GM23338 (cell line): ENCODE results near the gene SDC1. TPM values are rescaled to one million over a fixed set of nuclear protein-coding genes. Genes with fewer than 3 reads are reported as not detected.

ENCODE experiments used
- ATAC-seq: fragments of 200-7000 bp; cut with Tn5 transposase; 3 replicates; pipeline ENCODE4 v1.9.1; 2020
- DNase-seq: peaks from one replicate; pipeline ENCODE4 v3.0.0-alpha.2; 2015; ENCODE audit warnings: low spot score
- H2AFZ ChIP-seq: fragments of 200-600 bp; sonication (generic); 2 replicates; pipeline ENCODE4 v1.8.0; 2016; ENCODE audit warnings: antibody characterized with exemption, mild to moderate bottlenecking, moderate library complexity
- H3F3A ChIP-seq: fragments of 200-600 bp; sonication (generic); replicated peaks from 2 replicates; pipeline ENCODE4 v1.8.0; 2017; ENCODE audit warnings: antibody characterized with exemption, mixed run types, low read depth
- H3K27ac ChIP-seq: fragments of 200-600 bp; sonication (generic); 2 replicates; pipeline ENCODE4 v1.6.1; 2016; ENCODE audit warnings: low read depth
- H3K27me3 ChIP-seq: fragments of 200-600 bp; sonication (generic); 2 replicates; pipeline ENCODE4 v1.8.0; 2016; ENCODE audit warnings: mild to moderate bottlenecking, mixed run types, moderate library complexity; ENCODE audit not compliant: insufficient read depth
- H3K36me3 ChIP-seq: fragments of 200-600 bp; sonication (generic); 2 replicates; pipeline ENCODE4 v1.8.0; 2016; ENCODE audit warnings: mild to moderate bottlenecking; ENCODE audit not compliant: insufficient read depth
- H3K4me1 ChIP-seq: fragments of 200-600 bp; sonication (generic); 2 replicates; pipeline ENCODE4 v1.8.0; 2016; ENCODE audit warnings: mild to moderate bottlenecking, moderate library complexity; ENCODE audit not compliant: insufficient read depth
- H3K4me2 ChIP-seq: fragments of 200-600 bp; sonication (generic); 2 replicates; pipeline ENCODE4 v1.7.1; 2017; ENCODE audit warnings: mixed run types
- H3K4me3 ChIP-seq: fragments of 200-600 bp; sonication (generic); 2 replicates; pipeline ENCODE4 v1.6.1; 2016; ENCODE audit warnings: mixed run types
- H3K79me2 ChIP-seq: fragments of 200-600 bp; sonication (generic); replicated peaks from 2 replicates; pipeline ENCODE4 v1.8.0; 2017; ENCODE audit warnings: mild to moderate bottlenecking; ENCODE audit not compliant: insufficient read depth
- H3K9me2 ChIP-seq: fragments of 200-600 bp; sonication (generic); 2 replicates; pipeline ENCODE4 v1.8.0; 2017; ENCODE audit not compliant: insufficient read depth
- H4K20me1 ChIP-seq: fragments of 200-600 bp; sonication (generic); replicated peaks from 2 replicates; pipeline ENCODE4 v1.8.0; 2017; ENCODE audit warnings: mild to moderate bottlenecking; ENCODE audit not compliant: insufficient read depth
- H3K27ac Mint-ChIP-seq: 2 replicates; pipeline ENCODE4 v1.8.0; 2020; ENCODE audit warnings: inconsistent platforms, mild to moderate bottlenecking, moderate library complexity, mixed read lengths
- H3K27me3 Mint-ChIP-seq: 3 replicates; pipeline ENCODE4 v1.8.0; 2022; ENCODE audit warnings: low read depth, mild to moderate bottlenecking, moderate library complexity, mixed read lengths, inconsistent platforms; ENCODE audit not compliant: insufficient read depth, poor library complexity
- H3K36me3 Mint-ChIP-seq: 3 replicates; pipeline ENCODE4 v1.8.0; 2021; ENCODE audit warnings: low read depth, mild to moderate bottlenecking, inconsistent platforms, moderate library complexity, mixed read lengths
- H3K4me1 Mint-ChIP-seq: 3 replicates; pipeline ENCODE4 v1.8.0; 2020; ENCODE audit warnings: mild to moderate bottlenecking, inconsistent platforms, mixed read lengths
- H3K4me3 Mint-ChIP-seq: 3 replicates; pipeline ENCODE4 v1.8.0; 2021; ENCODE audit warnings: moderate library complexity, mild to moderate bottlenecking, inconsistent platforms, mixed read lengths
- H3K9me3 Mint-ChIP-seq: 3 replicates; pipeline ENCODE4 v1.8.0; 2020; ENCODE audit warnings: moderate library complexity, mild to moderate bottlenecking, inconsistent platforms, mixed read lengths
- CREB1 ChIP-seq: fragments of 250-450 bp; sonication (Bioruptor Pico); IDR thresholded peaks from 2 replicates; pipeline ENCODE4 v1.5.0; 2020; ENCODE audit warnings: low read depth, mild to moderate bottlenecking, moderate library complexity
- CTCF ChIP-seq, 2 experiments: fragments of 200-600 bp in 1 of 2; sonication (generic) in 1 of 2; conservative IDR thresholded peaks; 2 replicates each; pipeline versions ENCODE4 v1.5.1 to v1.6.1; 2016 to 2017; ENCODE audit warnings: antibody characterized with exemption in 2 of 2, low read depth in 2 of 2, mild to moderate bottlenecking in 2 of 2, moderate library complexity in 1 of 2
- ETS1 ChIP-seq: IDR thresholded peaks from 2 replicates; pipeline ENCODE4 v1.6.1; 2016; ENCODE audit warnings: antibody characterized with exemption
- EZH2phosphoT487 ChIP-seq: fragments of 200-600 bp; sonication (generic); IDR thresholded peaks from one replicate; pipeline ENCODE4 v1.8.1; 2018; ENCODE audit warnings: antibody characterized with exemption; ENCODE audit not compliant: unreplicated experiment
- NANOG ChIP-seq: IDR thresholded peaks from 2 replicates; pipeline ENCODE4 v1.6.1; 2016; ENCODE audit warnings: antibody characterized with exemption, borderline replicate concordance
- STAT1 ChIP-seq: IDR thresholded peaks from one replicate; pipeline ENCODE4 v1.6.1; 2016; ENCODE audit warnings: antibody characterized with exemption; ENCODE audit not compliant: unreplicated experiment
- ZNF331 ChIP-seq: fragments of 250-450 bp; sonication (Bioruptor Pico); IDR thresholded peaks from 2 replicates; pipeline ENCODE4 v1.5.0; 2020; ENCODE audit warnings: low read depth, mild to moderate bottlenecking, moderate library complexity
- ZNF462 ChIP-seq: fragments of 250-450 bp; sonication (Bioruptor Pico); IDR thresholded peaks from 2 replicates; pipeline ENCODE4 v1.5.0; 2020; ENCODE audit warnings: mild to moderate bottlenecking, moderate library complexity
- polyA plus RNA-seq: library from polyadenylated mRNA; unstranded; fragments of >200 nt; fragmentation: Nextera tagmentation; extraction: Ambion mirVana; gene quantifications from 2 replicates; pipeline ENCODE4 v1.2.1, GENCODE V29; 2016
- total RNA-seq: library from RNA; depleted of rRNA; stranded (reverse); fragments of >200 nt; shearing (Covaris generic); gene quantifications from 2 replicates; pipeline ENCODE4 v1.2.3, GENCODE V29; 2014

The SDC1 gene
- total and polyA plus RNA-seq, 2 experiments from 2014 or later: 16.6 to 43.0 TPM

DNA sequence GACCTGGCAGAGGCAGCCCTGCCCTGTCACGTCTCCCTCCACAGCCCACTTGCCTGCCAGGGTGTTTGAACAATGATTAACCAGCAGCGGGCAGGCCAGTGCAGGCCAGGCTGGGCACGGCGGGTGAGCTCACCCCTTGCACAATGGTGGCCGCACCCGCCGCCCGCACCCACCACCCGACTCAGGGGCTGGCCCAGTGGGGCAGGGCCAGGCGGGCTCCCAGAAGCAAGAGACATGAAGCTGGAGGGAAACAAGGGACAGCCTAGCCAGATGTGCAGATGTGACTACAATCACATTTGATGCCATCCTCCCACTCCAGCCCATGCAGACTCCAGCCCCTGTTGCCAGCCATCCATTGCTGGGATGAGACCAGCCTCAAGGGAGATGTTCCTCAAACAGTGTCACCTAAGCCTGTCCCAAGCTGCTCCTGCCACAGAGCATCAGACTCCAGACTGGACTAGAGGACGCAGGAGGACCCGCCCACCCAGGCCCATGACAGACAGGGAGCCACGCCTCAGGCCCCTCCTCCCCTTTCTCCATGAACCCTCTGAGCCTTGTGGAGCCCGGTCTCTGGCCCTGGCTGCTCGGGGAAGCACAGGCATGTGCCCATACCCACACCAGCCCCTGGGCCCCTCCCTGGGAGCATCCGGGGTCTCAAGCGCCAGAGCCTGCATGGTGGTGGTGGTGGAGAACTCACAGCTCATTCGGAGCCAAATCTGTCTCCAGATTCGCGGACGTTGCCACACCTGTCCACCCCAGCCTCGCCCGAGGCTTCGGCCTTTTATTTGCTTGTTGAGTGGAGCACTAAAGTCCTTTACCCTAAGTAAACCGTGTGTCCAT lies 45.0 kb downstream of the SDC1 start (continued):
- TF ChIP-seq ETS1 (no peak), STAT1 (no peak), CTCF (conservative IDR thresholded peaks at IDR 0.05; ENCODE audit: low read depth in 2 of 2) (no peak)

- H3K4me1 ChIP-seq: no peaks in the 10 kb centered on the region
- ATAC-seq (no peak), DNase-seq (no peak)
- peaks cover 5% of the 10 kb centered on the region for H3K27me3 Mint-ChIP-seq
- no peak overlapping the region for H3K27ac Mint-ChIP-seq
- no peaks in the 10 kb centered on the region for H4K20me1 ChIP-seq
- no peak for TF ChIP-seq ZNF331 (CRISPR knock-in tag)
- no peak for TF ChIP-seq NANOG
- no peak for TF ChIP-seq ZNF462 (CRISPR knock-in tag)
- TF ChIP-seq EZH2phosphoT487: no peak
- TF ChIP-seq ETS1: no peak
- no peak for TF ChIP-seq CREB1 (CRISPR knock-in tag)
- H3K36me3 Mint-ChIP-seq: no peaks in the 10 kb centered on the region
- no peaks in the 10 kb centered on the region for H3K9me3 Mint-ChIP-seq
- no peaks in the 10 kb centered on the region for H3F3A ChIP-seq
- H3K79me2 ChIP-seq: no peaks in the 10 kb centered on the region
- H3K4me3 ChIP-seq: no peak overlapping the region
- H3K27me3 ChIP-seq: no peaks in the 10 kb centered on the region
- no peaks in the 10 kb centered on the region for H3K9me2 ChIP-seq
- H3K4me2 ChIP-seq: no peak overlapping the region
- H3K4me1 Mint-ChIP-seq: no peaks in the 10 kb centered on the region
- H3K4me3 Mint-ChIP-seq: no peak overlapping the region
- H3K36me3 ChIP-seq: no peaks in the 10 kb centered on the region
- H2AFZ ChIP-seq: no peak overlapping the region
- no peak overlapping the region for H3K27ac ChIP-seq
These were observed 45.5 kb downstream of the SDC1 start for GRCh38 chr2:20179466-20179754.
